Endothelial cell of umbilical vein (primary cell): ENCODE results near the gene SRPK2. TPM values are rescaled to one million over a fixed set of nuclear protein-coding genes. Genes with fewer than 3 reads are reported as not detected.

Experiments used
- BruUV-seq: library from RNA; stranded (reverse); fragments of 400-500 nt; replicated peaks from 2 replicates; lab custom pipeline; 2021; lab: Mats Ljungman, UMichigan
- CTCF ChIA-PET: fragments of 300-600, 350-600 bp; sonication (Branson Sonifier 250); formaldehyde crosslinking; loops from one replicate; lab custom pipeline; 2021; ENCODE audit warnings: antibody characterized with exemption, inconsistent platforms; lab: Charles Lee
- POLR2A ChIA-PET: fragments of 300-600, 350-600 bp; sonication (Branson Sonifier 250); formaldehyde crosslinking; loops from one replicate; lab custom pipeline; 2021; ENCODE audit warnings: antibody characterized with exemption, inconsistent platforms; lab: Charles Lee
- DNase-seq: peaks from one replicate; pipeline ENCODE4 v3.0.0-alpha.2; 2011; ENCODE audit warnings: low read depth, low spot score
- FAIRE-seq: peaks from 2 replicates; lab custom pipeline; 2011; peaks lifted over from hg19 to GRCh38; lab: Jason Lieb, UNC
- H2AFZ ChIP-seq: 2 replicates; pipeline ENCODE4 v1.6.0; 2012; ENCODE audit warnings: low read depth, low read length, control low read depth, inconsistent platforms
- H3K27ac ChIP-seq: 2 replicates; pipeline ENCODE4 v1.5.1; 2011; ENCODE audit warnings: low read depth, mild to moderate bottlenecking, control low read depth, low read length, moderate library complexity; ENCODE audit not compliant: insufficient read depth
- H3K27me3 ChIP-seq, 2 experiments: 2 replicates each; pipeline versions ENCODE4 v1.6.0 to v1.6.1; 2011; ENCODE audit warnings: low read length in 2 of 2, mixed read lengths in 1 of 2; ENCODE audit not compliant: control insufficient read depth in 2 of 2, insufficient read depth in 2 of 2
- H3K36me3 ChIP-seq, 2 experiments: 2 replicates in 1 of 2; 3 replicates in 1 of 2; pipeline ENCODE4 v1.5.1; 2011; ENCODE audit warnings: low read length in 2 of 2, mild to moderate bottlenecking in 1 of 2, moderate library complexity in 1 of 2; ENCODE audit not compliant: control insufficient read depth in 2 of 2, insufficient read depth in 2 of 2; ENCODE audit errors: extremely low read depth in 1 of 2
- H3K4me1 ChIP-seq: 3 replicates; pipeline ENCODE4 v1.5.1; 2011; ENCODE audit warnings: mild to moderate bottlenecking, low read length; ENCODE audit not compliant: control insufficient read depth, insufficient read depth; ENCODE audit errors: extremely low read depth
- H3K4me2 ChIP-seq: 2 replicates; pipeline ENCODE4 v1.6.1; 2011; ENCODE audit warnings: low read length, control low read depth, mixed read lengths; ENCODE audit not compliant: insufficient read depth
- H3K4me3 ChIP-seq, 3 experiments: fragments of 200-600 bp in 1 of 3; sonication (generic), shearing (Covaris generic) in 1 of 3; replicated peaks in 1 of 3; 2 replicates each; pipeline ENCODE4 v1.5.1; 2011 to 2016; ENCODE audit warnings: control low read depth in 3 of 3, low read length in 3 of 3, mild to moderate bottlenecking in 2 of 3, inconsistent platforms in 1 of 3, low read depth in 1 of 3, moderate library complexity in 1 of 3; ENCODE audit not compliant: insufficient read depth in 1 of 3
- H3K79me2 ChIP-seq: 2 replicates; pipeline ENCODE4 v1.6.0; 2012; ENCODE audit warnings: low read length, inconsistent platforms; ENCODE audit not compliant: control insufficient read depth, insufficient read depth
- H3K9ac ChIP-seq: replicated peaks from 2 replicates; pipeline ENCODE3; 2011; ENCODE audit warnings: low read length, control low read depth; ENCODE audit not compliant: insufficient read depth; ENCODE audit errors: extremely low read depth
- H3K9me1 ChIP-seq: replicated peaks from 3 replicates; pipeline ENCODE4 v1.6.0; 2011; ENCODE audit warnings: mild to moderate bottlenecking, low read length; ENCODE audit not compliant: control insufficient read depth, insufficient read depth; ENCODE audit errors: extremely low read depth
- H3K9me3 ChIP-seq: replicated peaks from 2 replicates; pipeline ENCODE4 v1.5.1; 2012; ENCODE audit warnings: low read length, inconsistent platforms; ENCODE audit not compliant: control insufficient read depth, insufficient read depth
- H4K20me1 ChIP-seq: replicated peaks from 2 replicates; pipeline ENCODE3; 2011; ENCODE audit warnings: mild to moderate bottlenecking, low read length; ENCODE audit not compliant: control insufficient read depth, insufficient read depth; ENCODE audit errors: extremely low read depth
- CTCF ChIP-seq, 2 donors: IDR thresholded peaks; 1 replicate in 1 of 2; 2 replicates in 1 of 2; pipeline ENCODE4 v1.5.1; 2011; ENCODE audit warnings: low read length in 2 of 2, mild to moderate bottlenecking in 2 of 2, moderate library complexity in 2 of 2, control low read depth in 1 of 2, inconsistent platforms in 1 of 2, low read depth in 1 of 2; ENCODE audit not compliant: insufficient read depth in 1 of 2; ENCODE audit errors: extremely low read depth in 1 of 2
- EZH2 ChIP-seq: IDR thresholded peaks from 2 replicates; pipeline ENCODE4 v1.6.1; 2012; ENCODE audit warnings: borderline replicate concordance, low read depth, mild to moderate bottlenecking, moderate library complexity, low read length, inconsistent platforms; ENCODE audit not compliant: severe bottlenecking
- FOS ChIP-seq: IDR thresholded peaks from 2 replicates; pipeline ENCODE4 v1.6.1; 2011; ENCODE audit warnings: mild to moderate bottlenecking, low read length, moderate library complexity, borderline replicate concordance; ENCODE audit not compliant: insufficient read depth
- GATA2 ChIP-seq: IDR thresholded peaks from 2 replicates; pipeline ENCODE4 v1.7.0; 2011; ENCODE audit warnings: low read depth, mild to moderate bottlenecking, moderate library complexity, mixed read lengths, low read length; ENCODE audit not compliant: insufficient read length, insufficient read depth
- JUN ChIP-seq: IDR thresholded peaks from 2 replicates; pipeline ENCODE4 v1.6.1; 2011; ENCODE audit warnings: borderline replicate concordance, low read depth; ENCODE audit not compliant: insufficient read length, insufficient read depth
- MAX ChIP-seq: IDR thresholded peaks from 2 replicates; pipeline ENCODE4 v1.6.1; 2011; ENCODE audit not compliant: insufficient read depth, insufficient read length
- MYC ChIP-seq: IDR thresholded peaks from one replicate; pipeline ENCODE4 v1.6.1; 2011; ENCODE audit warnings: mild to moderate bottlenecking, low read depth, low read length
- POLR2A ChIP-seq: IDR thresholded peaks from 2 replicates; pipeline ENCODE4 v1.6.1; 2012; ENCODE audit warnings: low read depth, mild to moderate bottlenecking, control low read depth, low read length
- POLR2AphosphoS5 ChIP-seq: IDR thresholded peaks from 2 replicates; pipeline ENCODE4 v1.6.1; 2012; ENCODE audit warnings: low read depth, mild to moderate bottlenecking, control low read depth, low read length, moderate library complexity; ENCODE audit not compliant: insufficient read depth
- dilution Hi-C: fragments of 300-500 bp; cut with MboI; formaldehyde crosslinking; loops from one replicate; pipeline ENCODE4 v1.15.0; 2019; ENCODE audit warnings: low sequenced_read_pairs; ENCODE audit not compliant: extremely low pct_ligation_motif_present
- intact Hi-C: fragments of 100-400 bp; cut with micrococcal nuclease; formaldehyde crosslinking; loops from one replicate; pipeline ENCODE4 v1.10.0; 2022
- polyA plus RNA-seq, 4 experiments: library from polyadenylated mRNA; depleted of rRNA in 3 of 4; stranded (reverse) in 3 of 4; unstranded in 1 of 4; fragments of >200 nt; gene quantifications; 2 replicates each; pipeline versions ENCODE4 v1.2.1 to v1.2.3, GENCODE V29; 2011 to 2012; ENCODE audit warnings: missing spikeins in 1 of 4
- total RNA-seq: library from RNA; stranded (reverse); gene quantifications from 2 replicates; pipeline ENCODE4 v1.2.3, GENCODE V29; 2021

SRPK2 gene
- total and polyA plus RNA-seq, 2 donors (not counting 3 experiments of a cell fraction or from before 2014, with no cell fraction given), result 13.4 to 55.2 TPM

DNA sequence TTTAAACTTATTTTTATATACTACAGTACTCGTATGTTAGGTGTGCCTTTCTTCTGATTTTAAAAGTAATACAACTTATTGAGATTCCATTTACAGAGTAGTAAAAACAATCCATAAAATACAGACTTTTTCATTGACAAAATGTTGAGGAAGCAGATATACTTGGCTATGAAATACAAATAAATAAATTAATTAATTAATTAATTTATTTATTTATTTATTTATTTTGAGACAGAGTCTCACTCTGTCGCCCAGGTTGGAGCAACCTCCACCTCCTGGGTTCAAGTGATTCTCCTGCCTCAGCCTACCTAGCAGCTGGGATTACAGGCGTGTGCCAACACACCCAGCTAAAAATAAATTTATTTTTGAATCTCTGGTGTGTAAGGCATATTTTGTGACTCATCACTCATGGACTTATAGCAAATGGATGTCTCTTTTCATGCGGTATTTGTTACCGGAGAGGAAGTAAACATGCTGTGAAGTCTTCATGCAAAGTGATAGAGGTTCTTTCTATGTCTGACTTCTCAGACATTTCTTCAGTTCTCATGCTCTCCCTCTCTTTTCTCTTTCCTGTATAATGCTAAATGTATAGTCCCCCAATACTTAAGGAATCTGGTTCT, 20.2 kb upstream of the SRPK2 start:
- Histone ChIP-seq H3K36me3 (no peaks in the 10 kb centered on the region), H3K4me3 (no peak overlapping the region), H3K27ac (no peak overlapping the region), H3K9me1 (no peaks in the 10 kb centered on the region), H2AFZ (no peak overlapping the region), H3K79me2 (no peaks in the 10 kb centered on the region), H3K4me2 (no peak overlapping the region), H3K4me1 (no peaks in the 10 kb centered on the region), H3K9me3 (no peaks in the 10 kb centered on the region), H3K27me3 (no peaks in the 10 kb centered on the region), H3K9ac (no peak overlapping the region), H4K20me1 (no peaks in the 10 kb centered on the region)
- dilution Hi-C loops, result no loop called here
- POLR2A ChIA-PET, result no interaction called here
- intact Hi-C loops, result loop anchor here (10.0 kb wide), 1 partner anchor 636 kb away; no protein-coding TSS in a partner anchor
- no peak for FAIRE-seq
- no TSS peak for BruUV-seq
- no peak for TF ChIP-seq FOS
- no peak for TF ChIP-seq GATA2
- TF ChIP-seq MAX, result no peak
- no peak for TF ChIP-seq MYC
- no peak for TF ChIP-seq POLR2A
- TF ChIP-seq JUN, result no peak
- TF ChIP-seq CTCF (IDR thresholded peaks at IDR 0.05; ENCODE audit: extremely low read depth in 1 of 2, insufficient read depth in 1 of 2, low read depth in 1 of 2, low read length in 2 of 2), result no peak
- TF ChIP-seq POLR2AphosphoS5, result no peak
- no peak for TF ChIP-seq EZH2
- CTCF ChIA-PET, result interaction anchor here (0.9 to 1.4 kb wide), 1 partner anchor 21 kb away, joined by 3 to 5 read pairs; no protein-coding TSS in a partner anchor
- no peak for DNase-seq
